GM18907 (cell line): ENCODE data around the gene DENND1B.
"Not testable (repeated sequence)": the region's sequence is repeated elsewhere in the genome, so short reads cannot be mapped to it uniquely, and the experiment has no call there.

ENCODE experiments used
- ATAC-seq: cut with Tn5 transposase; IDR thresholded peaks from one replicate; pipeline ENCODE4 v1.9.1; 2021; ENCODE audit warnings: mild to moderate bottlenecking, moderate library complexity; ENCODE audit not compliant: unreplicated experiment

The DENND1B gene

DNA sequence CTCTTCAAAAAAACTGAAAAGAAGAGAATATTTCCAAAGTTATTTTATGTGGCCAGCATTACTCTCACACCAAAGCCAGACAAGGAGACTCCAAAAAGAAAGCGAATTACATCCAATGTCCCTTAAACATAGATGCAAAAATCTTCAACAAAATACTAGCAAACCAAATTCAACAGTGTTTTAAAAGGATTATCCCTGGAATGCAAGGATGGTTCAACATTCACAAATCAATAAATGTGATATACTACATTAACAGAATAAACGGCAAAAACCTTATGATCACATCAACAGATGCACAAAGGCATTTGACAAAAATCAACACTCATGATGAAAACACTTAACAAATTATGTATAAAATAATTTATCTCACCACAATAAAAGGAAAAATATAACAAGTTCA is 207.8 kb downstream of the DENND1B start:
- no peak for ATAC-seq

GRCh38 chr1:197561041-197561440 is 214.2 kb downstream of the DENND1B start:
- no peak for ATAC-seq

DNA sequence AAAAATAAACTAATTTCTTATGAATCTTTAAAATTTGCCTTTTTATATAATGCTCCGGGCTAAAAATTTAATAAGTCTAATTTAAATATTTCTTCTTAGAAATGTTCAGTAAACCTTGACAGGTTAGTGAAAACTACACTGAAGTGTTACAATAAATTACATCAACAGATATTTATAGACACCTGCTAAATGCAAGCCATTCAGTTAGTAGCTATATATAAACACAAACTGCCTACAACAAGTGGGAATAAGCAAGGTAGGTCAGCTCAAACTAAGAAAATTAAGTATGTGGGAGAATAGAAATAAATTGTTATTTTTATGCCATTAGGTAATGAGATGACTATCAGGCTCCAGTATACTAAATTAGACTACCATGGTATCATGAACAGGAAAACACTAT is 215.6 kb downstream of the DENND1B start:
- ATAC-seq = no peak

GRCh38 chr1:197559244-197559643 is 216.0 kb downstream of the DENND1B start:
- no peak for ATAC-seq

DNA sequence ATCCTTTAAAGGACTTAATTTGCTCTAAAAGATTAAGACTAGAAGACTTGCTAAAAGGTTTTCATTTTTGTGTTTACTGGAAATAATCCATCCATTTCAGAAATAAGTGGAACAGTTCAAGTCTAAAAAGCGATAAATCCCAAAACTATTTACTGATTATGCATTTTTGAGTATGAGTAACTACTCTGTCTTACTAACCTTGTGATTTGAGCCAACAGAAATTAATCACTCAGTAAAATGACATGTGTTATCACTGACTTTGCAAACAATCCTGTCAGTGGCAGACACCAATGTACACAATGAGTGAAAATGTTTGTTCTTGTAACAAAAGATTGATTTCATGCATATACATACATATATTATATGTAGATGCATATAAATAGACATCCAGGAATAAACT is 218.0 kb downstream of the DENND1B start:
- ATAC-seq = no peak

DNA sequence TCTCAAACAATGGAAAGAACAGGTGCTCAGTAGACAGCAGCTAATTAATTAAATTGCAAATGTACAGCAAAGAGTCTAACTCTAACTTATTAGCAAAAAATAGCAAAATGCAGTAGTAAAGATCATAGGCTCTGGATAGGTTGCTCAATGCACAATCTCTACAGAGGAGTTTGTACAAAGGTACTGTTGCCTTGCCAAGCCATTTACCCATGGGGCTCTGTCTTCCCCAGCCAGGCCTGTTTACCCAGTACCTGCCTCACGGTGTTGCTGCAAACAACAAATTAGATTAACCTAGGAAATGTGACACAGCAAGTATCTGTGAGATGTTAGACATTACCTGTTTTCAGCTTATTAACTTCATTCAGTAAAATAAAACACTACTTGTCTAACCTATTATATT is 222.0 kb downstream of the DENND1B start:
- no peak for ATAC-seq

DNA sequence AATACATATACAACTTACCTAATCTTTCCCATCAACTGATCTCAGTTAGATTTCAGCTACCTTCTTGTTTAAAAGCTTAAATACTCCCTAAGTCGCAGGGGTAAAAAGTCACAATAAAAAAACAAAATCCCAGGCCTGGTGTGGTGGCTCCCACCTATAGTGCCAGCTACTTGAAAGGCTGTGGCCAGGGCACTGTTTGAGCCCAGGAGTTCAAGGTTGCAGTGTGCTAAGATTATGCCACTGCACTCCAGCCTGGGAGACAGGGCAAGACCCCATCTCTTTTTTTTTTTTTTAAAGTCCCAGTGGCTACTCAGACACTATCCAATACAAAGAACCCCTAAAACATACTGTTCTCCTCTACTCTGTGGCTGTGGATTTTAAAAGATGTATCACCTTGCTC is 228.3 kb downstream of the DENND1B start:
- no peak for ATAC-seq

- ATAC-seq = no peak
These were observed 230.7 kb downstream of the DENND1B start for GRCh38 chr1:197544553-197544952.

- ATAC-seq = no peak
These were observed 231.2 kb downstream of the DENND1B start for GRCh38 chr1:197544130-197544529.

- no peak for ATAC-seq
These were observed 233.9 kb downstream of the DENND1B start for GRCh38 chr1:197541411-197541810.

DNA sequence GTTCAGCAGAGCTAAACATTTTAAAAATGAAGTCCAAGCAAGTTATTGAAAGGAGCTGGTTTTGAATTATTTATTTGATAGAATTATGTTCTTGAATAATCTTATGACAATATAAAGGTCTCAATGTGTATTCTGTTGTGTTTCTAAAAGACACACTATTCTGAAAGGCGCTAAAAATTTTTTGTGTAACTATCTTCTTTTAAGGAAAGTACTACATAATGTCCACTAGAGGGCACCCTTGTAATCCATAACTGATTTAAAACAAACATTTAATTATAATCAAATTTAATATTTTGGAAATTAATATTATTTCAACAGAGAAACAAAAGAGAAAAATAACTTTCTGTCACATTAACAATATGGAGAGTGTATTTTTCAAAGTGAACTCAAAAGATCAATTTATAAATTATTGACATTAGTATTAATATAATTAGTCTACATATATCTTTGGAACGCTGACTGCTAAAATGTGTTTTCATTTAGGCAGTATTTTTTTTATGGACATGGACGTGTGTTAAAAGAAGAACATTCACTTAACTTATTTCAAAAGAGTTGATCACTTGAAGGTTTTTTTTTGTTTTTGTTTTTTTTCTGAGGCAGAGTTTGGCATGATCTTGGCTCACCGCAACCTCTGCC is 248.4 kb downstream of the DENND1B start:
- no peak for ATAC-seq

GRCh38 chr1:197521118-197521739 is 254.1 kb downstream of the DENND1B start:
- ATAC-seq = peak; percentile 66

DNA sequence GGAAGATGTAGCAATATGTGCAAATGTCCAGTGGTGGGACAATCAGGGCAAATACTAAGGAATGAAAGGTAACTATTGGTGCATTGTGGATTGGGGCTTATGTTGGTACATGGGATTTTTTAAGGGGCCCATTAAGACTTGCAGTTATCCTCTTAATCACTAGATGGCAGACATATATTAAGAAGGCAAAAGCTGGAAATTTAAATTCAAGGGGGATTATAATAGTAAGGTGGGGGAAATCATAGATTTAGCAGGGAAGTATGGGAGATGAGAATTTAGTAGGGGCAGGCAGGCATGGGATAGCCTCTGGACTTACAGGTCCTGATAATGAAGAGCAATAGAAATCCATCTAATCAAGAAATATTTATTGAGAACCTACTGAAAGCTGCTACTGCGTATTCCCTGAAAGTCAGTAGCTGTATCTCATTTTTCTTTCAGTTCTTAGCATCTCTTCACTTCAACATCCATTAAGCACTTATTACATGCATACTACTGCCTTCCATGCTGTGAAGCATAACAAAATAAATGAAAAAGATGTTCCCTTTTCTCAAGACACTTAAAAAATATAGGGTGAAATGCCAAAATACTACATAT is 255.4 kb downstream of the DENND1B start:
- no peak for ATAC-seq

- no peak for ATAC-seq
These were observed 259.9 kb downstream of the DENND1B start for GRCh38 chr1:197515421-197515820.

GRCh38 chr1:197510691-197511378 is 264.4 kb downstream of the DENND1B start:
- ATAC-seq = no peak

DNA sequence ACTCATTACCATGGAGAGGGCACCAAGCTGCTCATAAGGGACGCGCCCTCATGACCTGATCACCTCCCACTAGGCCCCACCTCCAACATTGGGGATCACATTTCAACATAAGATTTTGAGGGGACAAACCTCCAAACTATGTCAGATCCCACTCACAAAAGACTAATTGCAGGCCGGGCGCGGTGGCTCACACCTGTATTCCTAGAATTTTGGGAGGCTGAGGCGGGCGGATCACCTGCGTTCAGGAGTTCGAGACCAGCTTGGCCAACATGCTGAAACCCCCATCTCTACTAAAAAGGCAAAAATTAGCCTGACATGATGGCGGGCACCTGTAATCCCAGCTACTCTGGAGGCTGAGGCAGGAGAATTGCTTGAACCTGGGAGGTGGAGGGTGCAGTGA is 278.6 kb downstream of the DENND1B start:
- no peak for ATAC-seq

GRCh38 chr1:197491505-197491904 is 283.8 kb downstream of the DENND1B start:
- ATAC-seq = not testable (repeated sequence)

DNA sequence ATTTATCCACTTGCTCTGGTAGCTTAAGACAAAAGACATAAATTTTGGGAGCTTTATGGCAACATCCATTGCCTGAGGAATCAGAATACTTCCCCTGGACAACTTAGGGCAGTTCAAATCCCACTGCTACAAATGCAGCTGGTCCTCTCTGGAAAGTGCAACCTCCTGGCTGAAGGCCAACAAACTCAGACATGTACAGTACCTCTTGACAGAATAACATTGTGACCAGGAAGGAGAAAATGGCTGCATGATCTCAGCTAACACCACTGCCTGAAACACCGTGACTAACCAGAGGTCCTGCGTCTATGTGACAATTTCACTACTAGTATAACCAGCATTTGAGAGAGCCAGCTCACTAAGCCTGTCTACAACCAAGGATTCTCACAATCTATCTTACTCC is 288.3 kb downstream of the DENND1B start:
- ATAC-seq = no peak

DNA sequence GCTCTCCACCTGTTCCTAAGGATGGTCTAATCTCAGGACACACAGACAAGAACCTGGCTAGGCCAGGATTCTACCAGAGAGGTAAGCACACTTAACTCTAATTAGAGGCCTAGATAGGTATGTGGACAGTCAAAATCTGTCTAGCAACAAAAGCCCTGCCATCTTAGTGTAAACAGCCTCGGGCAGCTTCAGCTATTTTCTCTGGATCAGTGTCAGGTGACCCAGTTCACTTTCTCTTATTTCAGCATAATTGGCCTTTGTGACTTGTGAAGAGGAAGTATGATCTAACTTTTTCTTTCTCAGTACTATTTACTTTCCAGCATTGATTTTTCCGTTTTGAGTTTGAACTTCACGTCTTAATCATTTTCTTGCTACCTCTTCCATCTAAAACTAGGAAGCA is 289.5 kb downstream of the DENND1B start:
- ATAC-seq = no peak

- peak; percentile 64 for ATAC-seq
These were observed 294.2 kb downstream of the DENND1B start for GRCh38 chr1:197481101-197481500.

- no peak for ATAC-seq
These were observed 294.8 kb downstream of the DENND1B start for GRCh38 chr1:197480446-197480845.

GRCh38 chr1:197472141-197472540 is 303.1 kb downstream of the DENND1B start:
- ATAC-seq = no peak
